ENCODE results near the gene EGFLAM.

GRCh38 chr5:38469707-38470267 is 211.4 kb downstream of the EGFLAM start:
- TF ChIP-seq, protein P1, sequence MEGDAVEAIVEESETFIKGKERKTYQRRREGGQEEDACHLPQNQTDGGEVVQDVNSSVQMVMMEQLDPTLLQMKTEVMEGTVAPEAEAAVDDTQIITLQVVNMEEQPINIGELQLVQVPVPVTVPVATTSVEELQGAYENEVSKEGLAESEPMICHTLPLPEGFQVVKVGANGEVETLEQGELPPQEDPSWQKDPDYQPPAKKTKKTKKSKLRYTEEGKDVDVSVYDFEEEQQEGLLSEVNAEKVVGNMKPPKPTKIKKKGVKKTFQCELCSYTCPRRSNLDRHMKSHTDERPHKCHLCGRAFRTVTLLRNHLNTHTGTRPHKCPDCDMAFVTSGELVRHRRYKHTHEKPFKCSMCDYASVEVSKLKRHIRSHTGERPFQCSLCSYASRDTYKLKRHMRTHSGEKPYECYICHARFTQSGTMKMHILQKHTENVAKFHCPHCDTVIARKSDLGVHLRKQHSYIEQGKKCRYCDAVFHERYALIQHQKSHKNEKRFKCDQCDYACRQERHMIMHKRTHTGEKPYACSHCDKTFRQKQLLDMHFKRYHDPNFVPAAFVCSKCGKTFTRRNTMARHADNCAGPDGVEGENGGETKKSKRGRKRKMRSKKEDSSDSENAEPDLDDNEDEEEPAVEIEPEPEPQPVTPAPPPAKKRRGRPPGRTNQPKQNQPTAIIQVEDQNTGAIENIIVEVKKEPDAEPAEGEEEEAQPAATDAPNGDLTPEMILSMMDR (IDR thresholded peaks at IDR 0.05), result no peak
- TF ChIP-seq POLR2A (IDR thresholded peaks at IDR 0.05), result no peak

Measured in heart left ventricle (tissue), 13 donors.